D721Med (cell line): Measurements from ENCODE around the gene SNAPC4.
"Not testable (repeated sequence)": the region's sequence is repeated elsewhere in the genome, so short reads cannot be mapped to it uniquely, and the experiment has no call there.

Experiments
- DNase-seq: peaks from one replicate; pipeline ENCODE4 v3.0.0; 2011; ENCODE audit warnings: low spot score; ENCODE audit not compliant: insufficient read length
- FAIRE-seq: peaks from 2 replicates; lab custom pipeline; 2011; peaks lifted over from hg19 to GRCh38; lab: Jason Lieb, UNC
- CTCF ChIP-seq: IDR thresholded peaks from 2 replicates; pipeline ENCODE4 v1.5.1; 2012; ENCODE audit warnings: mild to moderate bottlenecking, control low read depth; ENCODE audit not compliant: insufficient read depth; ENCODE audit errors: missing control alignments

SNAPC4 gene

GRCh38 chr9:136352682-136353081 lies 47.3 kb downstream of the SNAPC4 start:
- no peak for TF ChIP-seq CTCF
- FAIRE-seq (no peak), DNase-seq (no peak)

- not testable (repeated sequence) for DNase-seq, FAIRE-seq
Observed at GRCh38 chr9:136351868-136352267, 48.1 kb downstream of the SNAPC4 start.

GRCh38 chr9:136351252-136351800 lies 48.6 kb downstream of the SNAPC4 start:
- no peak for FAIRE-seq
- no peak for DNase-seq
- TF ChIP-seq CTCF = no peak
